ENCODE data around the gene CYS1. TPM values are rescaled to one million over a fixed set of nuclear protein-coding genes. Genes with fewer than 3 reads are reported as not detected.

The CYS1 gene
- total and polyA plus RNA-seq, 2 of the 8 experiments (the other 6 are each of a cell fraction or from before 2014, with no cell fraction given), result 0.09 to 0.13 TPM

DNA sequence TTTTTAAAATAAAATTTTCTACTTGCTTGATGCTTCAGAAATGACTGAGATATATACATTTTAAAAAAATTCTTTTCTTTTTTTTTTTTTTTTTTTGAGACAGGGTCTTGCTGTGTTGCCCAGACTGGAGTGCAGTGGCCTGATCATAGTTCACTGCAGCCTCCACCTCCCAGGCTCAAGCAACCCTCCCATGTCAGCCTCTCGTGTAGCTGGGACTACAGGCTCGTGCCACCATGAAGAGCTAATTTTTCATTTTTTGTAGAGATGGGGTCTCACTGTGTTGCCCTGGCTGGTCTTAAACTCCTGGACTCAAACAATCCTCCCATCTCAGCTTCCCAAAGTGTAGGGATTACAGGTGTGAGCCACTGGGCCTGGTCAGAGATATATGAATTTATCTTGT is 12.9 kb downstream of the CYS1 start:
- Histone ChIP-seq H3K79me2 (ENCODE audit: control insufficient read depth in 1 of 2, insufficient read depth in 2 of 2, low read length in 2 of 2) (no peaks in the 10 kb centered on the region), H2AFZ (ENCODE audit: low read length) (no peak overlapping the region), H2BK20ac (ENCODE audit: low read length) (no peak overlapping the region), H3K27ac (ENCODE audit: low read depth, low read length) (no peak overlapping the region), H3K4me2 (ENCODE audit: insufficient read depth in 1 of 2, low read depth in 2 of 2, low read length in 2 of 2) (no peak overlapping the region), H2BK12ac (ENCODE audit: low read depth, low read length) (no peak overlapping the region), H2BK5ac (ENCODE audit: low read depth, low read length) (no peak overlapping the region), H3K14ac (ENCODE audit: insufficient read length) (no peak overlapping the region), H3K9ac (replicated peaks in 1 of 4; ENCODE audit: extremely low read depth in 1 of 4, low read depth in 3 of 4, low read length in 3 of 4) (no peak overlapping the region), H2BK15ac (ENCODE audit: low read length) (no peak overlapping the region), H2BK120ac (replicated peaks; ENCODE audit: low read depth, low read length) (no peak overlapping the region), H4K5ac (ENCODE audit: insufficient read length, low read depth, low read length) (no peak overlapping the region), H3K4me3 (ENCODE audit: extremely low read depth in 1 of 4, insufficient read depth in 2 of 4, low read depth in 3 of 4, low read length in 4 of 4) (no peak overlapping the region), H2AK5ac (ENCODE audit: low read depth, low read length) (no peak overlapping the region), H4K8ac (ENCODE audit: extremely low read depth, insufficient read depth, low read length) (no peak overlapping the region), H3K36me3 (ENCODE audit: control insufficient read depth in 2 of 4, insufficient read depth in 4 of 4, low read length in 3 of 4) (no peaks in the 10 kb centered on the region), H3K27me3 (replicated peaks in 1 of 4; ENCODE audit: control insufficient read depth in 3 of 4, extremely low read depth in 1 of 4, insufficient read depth in 3 of 4, low read length in 3 of 4) (no peaks in the 10 kb centered on the region), H3K23ac (ENCODE audit: insufficient read length) (no peak overlapping the region), H3K56ac (replicated peaks; ENCODE audit: insufficient read length, low read depth, low read length) (no peak overlapping the region), H3K4me1 (replicated peaks in 1 of 4; ENCODE audit: control insufficient read depth in 3 of 4, insufficient read depth in 4 of 4, low read length in 3 of 4) (peaks cover 0 to 7% (median 0%) of the 10 kb centered on the region in 4 experiments; a peak in 1 of 7 replicates), H3K9me3 (ENCODE audit: insufficient read depth in 2 of 2, low read depth in 1 of 2, low read length in 1 of 2) (no peaks in the 10 kb centered on the region), H3K4ac (replicated peaks; ENCODE audit: insufficient read length, low read depth, low read length) (no peak overlapping the region), H4K91ac (replicated peaks; ENCODE audit: insufficient read length, low read length) (no peak overlapping the region), H3K18ac (ENCODE audit: extremely low read depth, low read length) (no peak overlapping the region), H4K20me1 (replicated peaks in 1 of 2; ENCODE audit: control insufficient read depth in 1 of 2, insufficient read depth in 2 of 2, low read length in 2 of 2) (no peaks in the 10 kb centered on the region), H3K79me1 (ENCODE audit: low read depth, low read length) (no peaks in the 10 kb centered on the region), H3K23me2 (ENCODE audit: low read depth, low read length) (0 out of 2 replicates have a peak, but pooled peaks cover 2% of the 10 kb centered on the region)
- 87% methylated on average over 2 of the region's 2 CpGs; no CpG with 5 or more reads in 1 of the 2 experiments for WGBS, 2 experiments (ENCODE audit: extremely low coverage in 1 of 2, insufficient coverage in 1 of 2, insufficient read length in 1 of 2, insufficient replicate concordance in 2 of 2, low coverage in 1 of 2, low lambda C conversion rate in 2 of 2, missing lambda C conversion rate in 1 of 2)
- FAIRE-seq (no peak), DNase-seq (ENCODE audit: low read depth in 1 of 2, low spot score in 2 of 2) (no peak)
- POLR2A ChIA-PET (ENCODE audit: partially characterized antibody), result interaction anchor here (1.0 kb wide), 1 partner anchor 382 kb away, joined by 3 read pairs; no protein-coding TSS in a partner anchor
- CTCF ChIA-PET (ENCODE audit: partially characterized antibody), result interaction anchor here (1.2 to 20.0 kb wide), 5 partner anchors 11 to 368 kb away, joined by 3 to 429 read pairs (median 4); no protein-coding TSS in a partner anchor
- TF ChIP-seq JUND (IDR thresholded peaks at IDR 0.05; ENCODE audit: low read length) (no peak), ASH2L (IDR thresholded peaks at IDR 0.05; ENCODE audit: low read length) (no peak), CHD1 (IDR thresholded peaks at IDR 0.05; ENCODE audit: low read depth, low read length) (no peak), CBX5 (IDR thresholded peaks at IDR 0.05; ENCODE audit: low read depth, low read length) (no peak), TEAD4 (IDR thresholded peaks at IDR 0.05; ENCODE audit: low read depth, low read length) (no peak), SIRT6 (IDR thresholded peaks at IDR 0.05; ENCODE audit: low read length) (no peak), RBBP5 (IDR thresholded peaks at IDR 0.05; ENCODE audit: borderline replicate concordance, low read depth, low read length) (no peak), TAF7 (optimal IDR thresholded peaks at IDR 0.05; ENCODE audit: borderline replicate concordance, low read depth, low read length) (no peak)
- TF ChIP-seq, protein P1, sequence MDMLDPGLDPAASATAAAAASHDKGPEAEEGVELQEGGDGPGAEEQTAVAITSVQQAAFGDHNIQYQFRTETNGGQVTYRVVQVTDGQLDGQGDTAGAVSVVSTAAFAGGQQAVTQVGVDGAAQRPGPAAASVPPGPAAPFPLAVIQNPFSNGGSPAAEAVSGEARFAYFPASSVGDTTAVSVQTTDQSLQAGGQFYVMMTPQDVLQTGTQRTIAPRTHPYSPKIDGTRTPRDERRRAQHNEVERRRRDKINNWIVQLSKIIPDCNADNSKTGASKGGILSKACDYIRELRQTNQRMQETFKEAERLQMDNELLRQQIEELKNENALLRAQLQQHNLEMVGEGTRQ (IDR thresholded peaks at IDR 0.05; ENCODE audit: low read length), result no peak
- TF ChIP-seq, protein P2, sequence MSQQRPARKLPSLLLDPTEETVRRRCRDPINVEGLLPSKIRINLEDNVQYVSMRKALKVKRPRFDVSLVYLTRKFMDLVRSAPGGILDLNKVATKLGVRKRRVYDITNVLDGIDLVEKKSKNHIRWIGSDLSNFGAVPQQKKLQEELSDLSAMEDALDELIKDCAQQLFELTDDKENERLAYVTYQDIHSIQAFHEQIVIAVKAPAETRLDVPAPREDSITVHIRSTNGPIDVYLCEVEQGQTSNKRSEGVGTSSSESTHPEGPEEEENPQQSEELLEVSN (IDR thresholded peaks at IDR 0.05), result no peak
- TF ChIP-seq, protein P3, sequence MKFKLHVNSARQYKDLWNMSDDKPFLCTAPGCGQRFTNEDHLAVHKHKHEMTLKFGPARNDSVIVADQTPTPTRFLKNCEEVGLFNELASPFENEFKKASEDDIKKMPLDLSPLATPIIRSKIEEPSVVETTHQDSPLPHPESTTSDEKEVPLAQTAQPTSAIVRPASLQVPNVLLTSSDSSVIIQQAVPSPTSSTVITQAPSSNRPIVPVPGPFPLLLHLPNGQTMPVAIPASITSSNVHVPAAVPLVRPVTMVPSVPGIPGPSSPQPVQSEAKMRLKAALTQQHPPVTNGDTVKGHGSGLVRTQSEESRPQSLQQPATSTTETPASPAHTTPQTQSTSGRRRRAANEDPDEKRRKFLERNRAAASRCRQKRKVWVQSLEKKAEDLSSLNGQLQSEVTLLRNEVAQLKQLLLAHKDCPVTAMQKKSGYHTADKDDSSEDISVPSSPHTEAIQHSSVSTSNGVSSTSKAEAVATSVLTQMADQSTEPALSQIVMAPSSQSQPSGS (IDR thresholded peaks at IDR 0.05; ENCODE audit: low read length), result no peak

All from H1 (cell line).